Pancreas (tissue), 10 donors: ENCODE data around the gene ZC3HAV1L. TPM values are rescaled to one million over a fixed set of nuclear protein-coding genes. Genes with fewer than 3 reads are reported as not detected.

ENCODE experiments used
- ATAC-seq, 4 donors: fragments of 200-7000 bp; cut with Tn5 transposase; one replicate each; pipeline versions ENCODE4 v1.8.0 to v1.9.1; 2020; ENCODE audit warnings: mild to moderate bottlenecking in 4 of 4, moderate library complexity in 4 of 4
- DNase-seq, 6 donors: peaks; one replicate each; pipeline ENCODE4 v3.0.0-alpha.2; 2020
- FAIRE-seq: peaks from 2 replicates; lab custom pipeline; 2012; peaks lifted over from hg19 to GRCh38; lab: Jason Lieb, UNC
- H3K27ac ChIP-seq, 4 donors: fragments of 200-600 bp; sonication (generic); 1 replicate in 3 of 4; 2 replicates in 1 of 4; pipeline versions ENCODE4 v1.5.0 to v1.8.0; 2020
- H3K27me3 ChIP-seq, 4 donors: fragments of 200-600 bp; one replicate each; pipeline ENCODE4 v1.8.0; 2021
- H3K36me3 ChIP-seq, 3 donors: fragments of 200-600 bp; sonication (generic) in 1 of 3; one replicate each; pipeline versions ENCODE4 v1.5.0 to v1.8.0; 2020 to 2021
- H3K4me1 ChIP-seq, 3 donors: fragments of 200-600 bp; one replicate each; pipeline ENCODE4 v1.8.0; 2021
- H3K4me3 ChIP-seq, 4 donors: fragments of 200-600 bp; sonication (generic) in 2 of 4; one replicate each; pipeline versions ENCODE4 v1.5.0 to v1.8.0; 2020 to 2021
- H3K9me3 ChIP-seq, 4 donors: fragments of 200-600 bp; one replicate each; pipeline ENCODE4 v1.8.0; 2021
- WGBS, 2 donors: extraction: QIAGEN DNeasy Blood & Tissue Kit; methylation state at CpG; one replicate each; pipeline ENCODE4 v1.1.7; 2013; 5-methylcytosine and 5-hydroxymethylcytosine counted together
- intact Hi-C, 3 donors: fragments of 100-400 bp; cut with DNase I; formaldehyde crosslinking; loops; one replicate each; pipeline versions ENCODE4 v1.11.1 to v1.14.2; 2022
- polyA plus RNA-seq, 2 donors: library from polyadenylated mRNA; stranded (reverse); fragments of 200-250 nt; gene quantifications; one replicate each; pipeline ENCODE4 v1.2.3, GENCODE V29; 2013
- total RNA-seq, 6 donors: library from RNA; stranded (reverse); fragmentation: NEBNext Ultra II Directional in 4 of 6; extraction: Animal tissue kit (Norgen Biotek cat#: 25700) in 4 of 6; gene quantifications; one replicate each; pipeline versions ENCODE4 v1.2.1 to v1.2.4, GENCODE V29; 2021 to 2023
- TF ChIP-seq, protein P1 (sequence below), 4 donors: fragments of 200-600 bp; sonication (generic) in 3 of 4; IDR thresholded peaks; one replicate each; pipeline versions ENCODE4 v1.5.0 to v1.8.0; 2021; ENCODE audit warnings: antibody characterized with exemption in 4 of 4
- donor health status: healthy with polysubstance abuse.
- donor health status: DM: no; HTN: no; CAD: no; lungs with moderate emphysema.
- donor health status: DM: no; HTN: no; CAD: no.
- donor health status: control.
- donor health status: control.
- donor health status: Bipolar disorder and iron deficiency.
- donor health status: DM: yes; HTN: yes; CAD: no.
- donor health status: DM: no; HTN: no; CAD: no.
- donor health status: DM: no; HTN: no; CAD: no.
- donor health status: DM: yes; HTN: yes; CAD: no.

ZC3HAV1L gene
- total and polyA plus RNA-seq, 8 donors = 0.87 to 5.7 (median 2.0) TPM

GRCh38 chr7:139049936-139050335, 14.1 kb upstream of the ZC3HAV1L start:
- no peak overlapping the region for H3K4me3 ChIP-seq
- no peak overlapping the region for H3K27ac ChIP-seq
- no peak for FAIRE-seq
- no peaks in the 10 kb centered on the region for H3K27me3 ChIP-seq
- H3K4me1 ChIP-seq = no peaks in the 10 kb centered on the region
- WGBS, 2 donors = 96 to 98% methylated on average over 1 of the region's 1 CpG
- intact Hi-C loops = no loop called here
- ATAC-seq = no peak
- TF ChIP-seq, protein P1, sequence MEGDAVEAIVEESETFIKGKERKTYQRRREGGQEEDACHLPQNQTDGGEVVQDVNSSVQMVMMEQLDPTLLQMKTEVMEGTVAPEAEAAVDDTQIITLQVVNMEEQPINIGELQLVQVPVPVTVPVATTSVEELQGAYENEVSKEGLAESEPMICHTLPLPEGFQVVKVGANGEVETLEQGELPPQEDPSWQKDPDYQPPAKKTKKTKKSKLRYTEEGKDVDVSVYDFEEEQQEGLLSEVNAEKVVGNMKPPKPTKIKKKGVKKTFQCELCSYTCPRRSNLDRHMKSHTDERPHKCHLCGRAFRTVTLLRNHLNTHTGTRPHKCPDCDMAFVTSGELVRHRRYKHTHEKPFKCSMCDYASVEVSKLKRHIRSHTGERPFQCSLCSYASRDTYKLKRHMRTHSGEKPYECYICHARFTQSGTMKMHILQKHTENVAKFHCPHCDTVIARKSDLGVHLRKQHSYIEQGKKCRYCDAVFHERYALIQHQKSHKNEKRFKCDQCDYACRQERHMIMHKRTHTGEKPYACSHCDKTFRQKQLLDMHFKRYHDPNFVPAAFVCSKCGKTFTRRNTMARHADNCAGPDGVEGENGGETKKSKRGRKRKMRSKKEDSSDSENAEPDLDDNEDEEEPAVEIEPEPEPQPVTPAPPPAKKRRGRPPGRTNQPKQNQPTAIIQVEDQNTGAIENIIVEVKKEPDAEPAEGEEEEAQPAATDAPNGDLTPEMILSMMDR (IDR thresholded peaks at IDR 0.05) = no peak
- DNase-seq = no peak
- peaks cover 0 to 27% (median 0%) of the 10 kb centered on the region in 3 donors for H3K36me3 ChIP-seq
- no peaks in the 10 kb centered on the region for H3K9me3 ChIP-seq

GRCh38 chr7:139049111-139049510, 13.3 kb upstream of the ZC3HAV1L start:
- no peak for ATAC-seq
- Histone ChIP-seq H3K36me3 (peaks cover 0 to 19% (median 0%) of the 10 kb centered on the region in 3 donors), H3K27me3 (no peaks in the 10 kb centered on the region), H3K4me3 (no peak overlapping the region), H3K4me1 (no peaks in the 10 kb centered on the region), H3K27ac (no peak overlapping the region), H3K9me3 (no peaks in the 10 kb centered on the region)
- DNase-seq = no peak
- intact Hi-C loops = no loop called here
- no peak for FAIRE-seq
- 83 to 93% methylated on average over 7 of the region's 7 CpGs for WGBS, 2 donors
- TF ChIP-seq, protein P1 (IDR thresholded peaks at IDR 0.05) = no peak

- H3K27ac ChIP-seq = no peak overlapping the region
- peaks cover 0 to 10% (median 0%) of the 10 kb centered on the region in 3 donors for H3K36me3 ChIP-seq
- TF ChIP-seq, protein P1 (IDR thresholded peaks at IDR 0.05) = no peak
- ATAC-seq (no peak), DNase-seq (no peak), FAIRE-seq (no peak)
- WGBS, 2 donors = 87 to 98% methylated on average over 3 of the region's 3 CpGs
- H3K4me1 ChIP-seq = no peaks in the 10 kb centered on the region
- intact Hi-C loops = no loop called here
- H3K4me3 ChIP-seq = no peak overlapping the region
- no peaks in the 10 kb centered on the region for H3K9me3 ChIP-seq
- H3K27me3 ChIP-seq = no peaks in the 10 kb centered on the region
Measured at GRCh38 chr7:139047970-139048369, 12.1 kb upstream of the ZC3HAV1L start.

DNA sequence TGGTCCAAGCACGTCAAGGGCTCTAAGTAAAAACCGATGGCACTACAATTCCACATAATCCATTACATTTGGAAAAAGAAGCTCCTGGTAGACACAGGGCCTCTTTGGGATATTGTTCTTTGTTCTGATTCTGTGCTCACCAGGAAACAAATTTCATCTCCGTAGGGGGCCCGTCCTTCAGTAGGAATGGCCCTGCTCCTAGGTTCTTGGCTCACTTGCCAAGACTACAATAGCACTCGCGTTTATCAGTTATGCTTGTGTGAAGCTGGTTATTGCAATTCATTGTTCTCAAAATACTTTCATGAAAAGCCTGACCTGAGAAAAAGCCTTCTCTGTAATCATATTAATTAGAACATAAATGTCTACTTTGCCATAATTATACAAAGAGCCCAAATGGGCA, 10.3 kb upstream of the ZC3HAV1L start:
- FAIRE-seq = no peak
- Histone ChIP-seq H3K27ac (no peak overlapping the region), H3K4me3 (no peak overlapping the region), H3K4me1 (no peaks in the 10 kb centered on the region), H3K36me3 (peaks cover 0 to 6% (median 0%) of the 10 kb centered on the region in 3 donors), H3K27me3 (no peaks in the 10 kb centered on the region), H3K9me3 (no peaks in the 10 kb centered on the region)
- 80 to 83% methylated on average over 6 of the region's 6 CpGs for WGBS, 2 donors
- no peak for ATAC-seq
- DNase-seq = no peak
- TF ChIP-seq, protein P1 (IDR thresholded peaks at IDR 0.05) = no peak
- intact Hi-C loops = no loop called here
